ENCODE measurements around the gene PBX3.

GRCh38 chr9:125746017-125746773 lies 978 bp upstream of the PBX3 start:
- TF ChIP-seq CTCF (IDR thresholded peaks at IDR 0.05) = no peak
- no peak for TF ChIP-seq POLR2A (IDR thresholded peaks at IDR 0.05)
